GM21737 (cell line): Measurements from ENCODE around the gene RCOR1.

Experiments used
- ATAC-seq: cut with Tn5 transposase; IDR thresholded peaks from one replicate; pipeline ENCODE4 v1.9.1; 2021; ENCODE audit warnings: mild to moderate bottlenecking, moderate library complexity; ENCODE audit not compliant: unreplicated experiment

RCOR1 gene

DNA sequence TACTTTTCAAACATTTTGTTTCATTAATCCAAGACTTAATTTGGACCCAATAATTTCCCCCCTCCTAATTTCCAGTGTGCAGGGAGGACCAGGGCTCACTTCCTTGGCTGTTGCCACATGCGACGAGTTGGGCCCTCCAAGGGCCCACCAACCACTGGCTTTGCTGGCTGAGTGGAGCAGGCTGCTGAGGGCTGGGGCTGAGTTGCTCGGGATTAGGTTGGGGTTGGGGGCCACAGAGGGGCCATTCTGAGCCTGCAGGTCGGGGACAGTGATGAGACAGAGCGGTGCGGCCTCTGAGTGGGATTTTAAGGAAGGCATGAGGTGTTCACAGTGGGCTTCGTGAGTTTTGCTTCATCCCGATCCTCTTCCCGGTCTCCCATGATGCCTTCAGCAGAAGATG lies 178.7 kb downstream of the RCOR1 start:
- ATAC-seq = no peak

DNA sequence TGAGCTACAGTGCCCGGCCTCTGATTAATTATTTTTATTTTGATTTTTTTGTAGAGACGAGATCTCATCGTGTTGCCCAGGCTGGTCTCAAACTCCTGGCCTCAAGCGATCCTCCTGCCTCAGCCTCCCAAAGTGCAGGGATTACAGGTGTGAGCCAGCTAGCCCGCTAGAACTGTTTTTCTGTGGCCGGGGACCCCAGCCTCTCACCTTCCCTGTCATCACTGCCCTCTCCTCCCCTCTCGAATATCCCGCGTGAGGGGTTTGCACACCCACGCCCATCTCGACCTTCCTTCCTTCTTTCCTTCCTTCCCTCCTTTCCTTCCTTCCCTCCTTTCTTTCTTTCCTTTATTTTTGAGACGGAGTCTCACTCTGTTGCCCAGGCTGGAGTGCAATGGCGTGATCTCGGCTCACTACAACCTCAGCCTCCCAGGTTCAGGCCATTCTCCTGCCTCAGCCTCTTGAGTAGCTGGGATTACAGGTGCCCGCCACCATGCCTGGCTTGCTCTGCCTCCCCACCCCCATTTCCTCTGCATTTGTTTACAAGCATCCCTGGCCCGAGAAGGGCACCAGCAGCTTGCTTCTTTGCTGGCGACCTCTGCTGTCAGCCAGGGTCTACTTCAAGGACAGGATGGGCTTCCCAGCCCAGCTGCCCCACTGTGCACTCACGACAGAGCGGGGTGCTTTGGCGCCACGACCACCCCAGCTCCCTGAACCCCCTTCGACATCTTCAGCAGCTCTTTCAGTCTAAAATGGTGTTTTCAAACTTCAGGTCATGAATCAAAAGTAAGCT lies 180.5 kb downstream of the RCOR1 start:
- no peak for ATAC-seq

DNA sequence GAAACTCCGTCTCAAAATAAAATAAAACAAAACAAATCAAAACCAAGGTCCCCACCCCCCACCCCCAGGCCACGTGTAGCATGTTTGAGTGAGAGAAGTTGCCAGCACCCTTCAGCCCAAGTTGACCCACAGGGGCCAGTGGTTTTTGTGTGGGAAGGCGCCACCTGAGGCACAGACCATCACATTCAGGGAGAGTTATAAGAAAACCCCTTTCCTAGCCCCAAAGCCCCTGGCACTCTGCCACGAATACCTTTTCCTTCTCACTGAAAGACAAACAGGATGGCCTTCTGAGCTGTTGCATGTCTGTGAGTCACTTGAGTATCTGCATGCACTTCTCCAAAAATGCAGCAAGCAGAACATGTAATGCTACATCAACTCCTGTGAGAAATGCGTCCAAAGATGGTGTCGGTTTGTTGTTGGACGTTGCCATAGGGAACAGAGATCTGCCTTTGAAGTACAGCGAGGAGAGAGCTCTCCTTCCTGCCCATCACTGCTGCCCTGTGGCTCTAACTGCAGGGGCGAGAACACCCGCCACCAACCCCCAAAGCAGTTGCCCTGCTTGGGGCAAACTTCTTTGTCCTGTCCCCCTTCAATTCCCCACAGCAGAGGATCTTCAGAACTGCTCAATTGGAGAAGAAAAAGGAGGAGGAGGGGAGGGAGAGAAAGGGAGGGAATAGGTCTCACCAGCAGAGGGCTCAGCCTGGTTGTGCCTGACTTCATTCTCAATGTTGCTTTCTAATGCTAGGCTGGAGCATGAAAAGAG lies 182.1 kb downstream of the RCOR1 start:
- peak; percentile 32 for ATAC-seq

- no peak for ATAC-seq
Observed at GRCh38 chr14:102775855-102776760, 183.7 kb downstream of the RCOR1 start.

DNA sequence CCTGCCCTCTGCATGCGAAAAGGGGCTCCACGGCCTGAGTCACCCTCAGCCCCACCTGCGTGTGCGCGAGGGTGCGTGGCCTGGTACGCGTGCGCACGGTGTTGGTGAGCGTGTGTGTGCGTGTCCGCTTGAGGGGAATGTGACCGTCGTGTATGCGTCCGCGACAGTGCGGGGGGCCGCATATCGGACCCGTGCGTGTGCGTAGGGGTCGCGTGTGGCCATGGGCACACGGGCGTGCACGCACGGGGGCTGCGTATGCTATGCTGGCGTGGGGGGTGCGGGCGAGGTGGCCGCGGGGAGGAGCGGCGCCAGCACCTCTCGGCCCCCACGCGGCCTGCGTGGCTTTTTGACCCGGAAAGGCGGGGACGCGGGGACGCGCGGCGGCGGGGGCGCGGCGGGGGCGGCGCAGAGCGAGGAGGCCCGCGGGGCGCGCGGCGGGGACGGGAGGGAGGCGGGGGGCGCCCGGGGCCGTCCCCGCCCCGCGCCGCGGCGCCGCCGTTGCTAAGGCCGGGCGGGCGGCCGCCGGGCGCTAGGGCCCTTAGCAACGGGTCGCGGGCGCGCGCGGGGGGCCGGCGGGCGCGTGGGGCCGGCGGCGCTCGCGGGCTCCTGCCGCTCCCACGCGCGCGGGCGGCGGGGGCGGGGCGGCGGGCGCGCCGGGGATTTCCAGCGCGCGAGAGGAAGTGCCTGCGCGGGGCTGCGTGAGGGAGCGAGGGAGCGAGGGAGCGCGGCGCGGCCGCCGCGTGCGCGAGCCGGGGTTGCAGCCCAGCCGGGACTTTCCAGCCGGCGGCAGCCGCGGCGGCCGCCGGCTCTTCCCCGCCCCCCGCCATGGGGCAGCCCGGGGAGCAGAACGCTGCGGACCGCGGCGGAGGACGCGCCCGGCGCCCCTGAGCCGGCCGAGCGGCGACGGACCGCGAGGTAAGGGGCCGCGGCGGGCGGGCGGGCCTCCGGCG lies 184.6 kb downstream of the RCOR1 start, which contains the start of gene TRAF3:
TSS of gene TRAF3 (plus strand) at position 689 of the 950 bp plus-strand sequence. CDS start 92,753 bp downstream, outside the sequence.
- peak; percentile 56 for ATAC-seq

DNA sequence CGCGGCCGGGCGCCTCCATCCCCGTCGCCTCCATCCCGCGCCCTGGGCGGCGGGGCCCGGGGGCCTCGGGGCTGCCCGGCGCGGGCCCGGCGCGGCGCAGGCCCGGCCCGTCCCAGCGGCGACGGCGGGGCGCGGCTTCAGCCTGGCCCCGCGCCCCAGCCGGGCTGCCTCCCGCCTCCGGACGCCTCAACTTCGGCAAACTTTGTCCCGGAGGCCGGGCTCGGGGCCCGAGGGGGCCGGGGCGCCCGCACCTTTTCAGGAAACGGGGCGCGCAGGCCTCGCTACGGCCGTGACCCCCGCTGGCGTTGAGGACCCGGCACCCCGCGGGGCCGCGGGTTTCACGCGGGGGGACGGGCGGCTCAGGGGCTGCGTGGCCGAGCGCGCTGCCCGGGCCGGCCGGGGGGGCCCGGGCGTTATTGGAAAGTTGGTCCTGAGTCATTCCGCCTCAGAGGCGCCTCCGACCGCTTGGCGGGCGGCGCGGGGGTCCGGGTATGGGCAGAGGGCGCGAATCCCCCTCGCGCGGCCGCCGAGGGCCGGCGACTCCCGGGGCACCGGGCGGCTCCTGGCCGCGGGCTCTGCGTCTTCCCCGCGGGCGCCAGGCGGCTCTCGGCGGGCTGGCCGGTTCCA lies 185.4 kb downstream of the RCOR1 start:
- peak; percentile 7 for ATAC-seq

GRCh38 chr14:102778338-102779083 lies 186.1 kb downstream of the RCOR1 start:
- ATAC-seq = no peak

GRCh38 chr14:102779084-102779462 lies 186.6 kb downstream of the RCOR1 start:
- no peak for ATAC-seq

- no peak for ATAC-seq
Observed at GRCh38 chr14:102779574-102780315, 187.3 kb downstream of the RCOR1 start.
